Endothelial cell of umbilical vein (primary cell): ENCODE measurements around the gene TRAK1. TPM values are rescaled to one million over a fixed set of nuclear protein-coding genes. Genes with fewer than 3 reads are reported as not detected.

ENCODE experiments used
- BruUV-seq: library from RNA; stranded (reverse); fragments of 400-500 nt; replicated peaks from 2 replicates; lab custom pipeline; 2021; lab: Mats Ljungman, UMichigan
- CTCF ChIA-PET: fragments of 300-600, 350-600 bp; sonication (Branson Sonifier 250); formaldehyde crosslinking; loops from one replicate; lab custom pipeline; 2021; ENCODE audit warnings: antibody characterized with exemption, inconsistent platforms; lab: Charles Lee
- POLR2A ChIA-PET: fragments of 300-600, 350-600 bp; sonication (Branson Sonifier 250); formaldehyde crosslinking; loops from one replicate; lab custom pipeline; 2021; ENCODE audit warnings: antibody characterized with exemption, inconsistent platforms; lab: Charles Lee
- DNase-seq: peaks from one replicate; pipeline ENCODE4 v3.0.0-alpha.2; 2011; ENCODE audit warnings: low read depth, low spot score
- FAIRE-seq: peaks from 2 replicates; lab custom pipeline; 2011; peaks lifted over from hg19 to GRCh38; lab: Jason Lieb, UNC
- H2AFZ ChIP-seq: 2 replicates; pipeline ENCODE4 v1.6.0; 2012; ENCODE audit warnings: low read depth, low read length, control low read depth, inconsistent platforms
- H3K27ac ChIP-seq: 2 replicates; pipeline ENCODE4 v1.5.1; 2011; ENCODE audit warnings: low read depth, mild to moderate bottlenecking, control low read depth, low read length, moderate library complexity; ENCODE audit not compliant: insufficient read depth
- H3K27me3 ChIP-seq, 2 experiments: 2 replicates each; pipeline versions ENCODE4 v1.6.0 to v1.6.1; 2011; ENCODE audit warnings: low read length in 2 of 2, mixed read lengths in 1 of 2; ENCODE audit not compliant: control insufficient read depth in 2 of 2, insufficient read depth in 2 of 2
- H3K36me3 ChIP-seq, 2 experiments: 2 replicates in 1 of 2; 3 replicates in 1 of 2; pipeline ENCODE4 v1.5.1; 2011; ENCODE audit warnings: low read length in 2 of 2, mild to moderate bottlenecking in 1 of 2, moderate library complexity in 1 of 2; ENCODE audit not compliant: control insufficient read depth in 2 of 2, insufficient read depth in 2 of 2; ENCODE audit errors: extremely low read depth in 1 of 2
- H3K4me1 ChIP-seq: 3 replicates; pipeline ENCODE4 v1.5.1; 2011; ENCODE audit warnings: mild to moderate bottlenecking, low read length; ENCODE audit not compliant: control insufficient read depth, insufficient read depth; ENCODE audit errors: extremely low read depth
- H3K4me2 ChIP-seq: 2 replicates; pipeline ENCODE4 v1.6.1; 2011; ENCODE audit warnings: low read length, control low read depth, mixed read lengths; ENCODE audit not compliant: insufficient read depth
- H3K4me3 ChIP-seq, 3 experiments: fragments of 200-600 bp in 1 of 3; sonication (generic), shearing (Covaris generic) in 1 of 3; replicated peaks in 1 of 3; 2 replicates each; pipeline ENCODE4 v1.5.1; 2011 to 2016; ENCODE audit warnings: control low read depth in 3 of 3, low read length in 3 of 3, mild to moderate bottlenecking in 2 of 3, inconsistent platforms in 1 of 3, low read depth in 1 of 3, moderate library complexity in 1 of 3; ENCODE audit not compliant: insufficient read depth in 1 of 3
- H3K79me2 ChIP-seq: 2 replicates; pipeline ENCODE4 v1.6.0; 2012; ENCODE audit warnings: low read length, inconsistent platforms; ENCODE audit not compliant: control insufficient read depth, insufficient read depth
- H3K9ac ChIP-seq: replicated peaks from 2 replicates; pipeline ENCODE3; 2011; ENCODE audit warnings: low read length, control low read depth; ENCODE audit not compliant: insufficient read depth; ENCODE audit errors: extremely low read depth
- H3K9me1 ChIP-seq: replicated peaks from 3 replicates; pipeline ENCODE4 v1.6.0; 2011; ENCODE audit warnings: mild to moderate bottlenecking, low read length; ENCODE audit not compliant: control insufficient read depth, insufficient read depth; ENCODE audit errors: extremely low read depth
- H3K9me3 ChIP-seq: replicated peaks from 2 replicates; pipeline ENCODE4 v1.5.1; 2012; ENCODE audit warnings: low read length, inconsistent platforms; ENCODE audit not compliant: control insufficient read depth, insufficient read depth
- H4K20me1 ChIP-seq: replicated peaks from 2 replicates; pipeline ENCODE3; 2011; ENCODE audit warnings: mild to moderate bottlenecking, low read length; ENCODE audit not compliant: control insufficient read depth, insufficient read depth; ENCODE audit errors: extremely low read depth
- EZH2 ChIP-seq: IDR thresholded peaks from 2 replicates; pipeline ENCODE4 v1.6.1; 2012; ENCODE audit warnings: borderline replicate concordance, low read depth, mild to moderate bottlenecking, moderate library complexity, low read length, inconsistent platforms; ENCODE audit not compliant: severe bottlenecking
- FOS ChIP-seq: IDR thresholded peaks from 2 replicates; pipeline ENCODE4 v1.6.1; 2011; ENCODE audit warnings: mild to moderate bottlenecking, low read length, moderate library complexity, borderline replicate concordance; ENCODE audit not compliant: insufficient read depth
- GATA2 ChIP-seq: IDR thresholded peaks from 2 replicates; pipeline ENCODE4 v1.7.0; 2011; ENCODE audit warnings: low read depth, mild to moderate bottlenecking, moderate library complexity, mixed read lengths, low read length; ENCODE audit not compliant: insufficient read length, insufficient read depth
- JUN ChIP-seq: IDR thresholded peaks from 2 replicates; pipeline ENCODE4 v1.6.1; 2011; ENCODE audit warnings: borderline replicate concordance, low read depth; ENCODE audit not compliant: insufficient read length, insufficient read depth
- MAX ChIP-seq: IDR thresholded peaks from 2 replicates; pipeline ENCODE4 v1.6.1; 2011; ENCODE audit not compliant: insufficient read depth, insufficient read length
- MYC ChIP-seq: IDR thresholded peaks from one replicate; pipeline ENCODE4 v1.6.1; 2011; ENCODE audit warnings: mild to moderate bottlenecking, low read depth, low read length
- POLR2A ChIP-seq: IDR thresholded peaks from 2 replicates; pipeline ENCODE4 v1.6.1; 2012; ENCODE audit warnings: low read depth, mild to moderate bottlenecking, control low read depth, low read length
- POLR2AphosphoS5 ChIP-seq: IDR thresholded peaks from 2 replicates; pipeline ENCODE4 v1.6.1; 2012; ENCODE audit warnings: low read depth, mild to moderate bottlenecking, control low read depth, low read length, moderate library complexity; ENCODE audit not compliant: insufficient read depth
- dilution Hi-C: fragments of 300-500 bp; cut with MboI; formaldehyde crosslinking; loops from one replicate; pipeline ENCODE4 v1.15.0; 2019; ENCODE audit warnings: low sequenced_read_pairs; ENCODE audit not compliant: extremely low pct_ligation_motif_present
- intact Hi-C: fragments of 100-400 bp; cut with micrococcal nuclease; formaldehyde crosslinking; loops from one replicate; pipeline ENCODE4 v1.10.0; 2022
- polyA plus RNA-seq, 4 experiments: library from polyadenylated mRNA; depleted of rRNA in 3 of 4; stranded (reverse) in 3 of 4; unstranded in 1 of 4; fragments of >200 nt; gene quantifications; 2 replicates each; pipeline versions ENCODE4 v1.2.1 to v1.2.3, GENCODE V29; 2011 to 2012; ENCODE audit warnings: missing spikeins in 1 of 4
- total RNA-seq: library from RNA; stranded (reverse); gene quantifications from 2 replicates; pipeline ENCODE4 v1.2.3, GENCODE V29; 2021
- TF ChIP-seq, protein P1 (sequence below), 2 donors: IDR thresholded peaks; 1 replicate in 1 of 2; 2 replicates in 1 of 2; pipeline ENCODE4 v1.5.1; 2011; ENCODE audit warnings: low read length in 2 of 2, mild to moderate bottlenecking in 2 of 2, moderate library complexity in 2 of 2, control low read depth in 1 of 2, inconsistent platforms in 1 of 2, low read depth in 1 of 2; ENCODE audit not compliant: insufficient read depth in 1 of 2; ENCODE audit errors: extremely low read depth in 1 of 2

Gene TRAK1
- total and polyA plus RNA-seq, 2 donors (not counting 3 experiments of a cell fraction or from before 2014, with no cell fraction given): 38.5 to 59.6 TPM

GRCh38 chr3:42149975-42150374 lies 58.8 kb downstream of the TRAK1 start:
- Histone ChIP-seq H3K36me3 (no peaks in the 10 kb centered on the region), H3K9me1 (no peaks in the 10 kb centered on the region), H3K9ac (no peak overlapping the region), H3K27me3 (no peaks in the 10 kb centered on the region), H2AFZ (no peak overlapping the region), H3K4me1 (no peaks in the 10 kb centered on the region), H3K9me3 (no peaks in the 10 kb centered on the region), H4K20me1 (peaks cover 4% of the 10 kb centered on the region), H3K4me2 (no peak overlapping the region), H3K27ac (no peak overlapping the region), H3K4me3 (no peak overlapping the region), H3K79me2 (peaks cover 4% of the 10 kb centered on the region)
- TF ChIP-seq POLR2A: no peak
- no peak for TF ChIP-seq GATA2
- TF ChIP-seq POLR2AphosphoS5: no peak
- no peak for TF ChIP-seq MYC
- TF ChIP-seq, protein P1, sequence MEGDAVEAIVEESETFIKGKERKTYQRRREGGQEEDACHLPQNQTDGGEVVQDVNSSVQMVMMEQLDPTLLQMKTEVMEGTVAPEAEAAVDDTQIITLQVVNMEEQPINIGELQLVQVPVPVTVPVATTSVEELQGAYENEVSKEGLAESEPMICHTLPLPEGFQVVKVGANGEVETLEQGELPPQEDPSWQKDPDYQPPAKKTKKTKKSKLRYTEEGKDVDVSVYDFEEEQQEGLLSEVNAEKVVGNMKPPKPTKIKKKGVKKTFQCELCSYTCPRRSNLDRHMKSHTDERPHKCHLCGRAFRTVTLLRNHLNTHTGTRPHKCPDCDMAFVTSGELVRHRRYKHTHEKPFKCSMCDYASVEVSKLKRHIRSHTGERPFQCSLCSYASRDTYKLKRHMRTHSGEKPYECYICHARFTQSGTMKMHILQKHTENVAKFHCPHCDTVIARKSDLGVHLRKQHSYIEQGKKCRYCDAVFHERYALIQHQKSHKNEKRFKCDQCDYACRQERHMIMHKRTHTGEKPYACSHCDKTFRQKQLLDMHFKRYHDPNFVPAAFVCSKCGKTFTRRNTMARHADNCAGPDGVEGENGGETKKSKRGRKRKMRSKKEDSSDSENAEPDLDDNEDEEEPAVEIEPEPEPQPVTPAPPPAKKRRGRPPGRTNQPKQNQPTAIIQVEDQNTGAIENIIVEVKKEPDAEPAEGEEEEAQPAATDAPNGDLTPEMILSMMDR (IDR thresholded peaks at IDR 0.05; ENCODE audit: extremely low read depth in 1 of 2, insufficient read depth in 1 of 2, low read depth in 1 of 2, low read length in 2 of 2): no peak
- no peak for TF ChIP-seq FOS
- no peak for TF ChIP-seq EZH2
- no peak for TF ChIP-seq MAX
- TF ChIP-seq JUN: no peak
- no TSS peak for BruUV-seq
- DNase-seq (no peak), FAIRE-seq (no peak)
- ChIA-PET CTCF (no interaction called here), POLR2A (no interaction called here)
- dilution Hi-C loops (no loop called here), intact Hi-C loops (no loop called here)
